Endothelial cell of umbilical vein (primary cell): Measurements from ENCODE around the gene ENOSF1. TPM values are rescaled to one million over a fixed set of nuclear protein-coding genes. Genes with fewer than 3 reads are reported as not detected.

Experiments used
- BruUV-seq: library from RNA; stranded (reverse); fragments of 400-500 nt; replicated peaks from 2 replicates; lab custom pipeline; 2021; lab: Mats Ljungman, UMichigan
- CTCF ChIA-PET: fragments of 300-600, 350-600 bp; sonication (Branson Sonifier 250); formaldehyde crosslinking; loops from one replicate; lab custom pipeline; 2021; ENCODE audit warnings: antibody characterized with exemption, inconsistent platforms; lab: Charles Lee
- POLR2A ChIA-PET: fragments of 300-600, 350-600 bp; sonication (Branson Sonifier 250); formaldehyde crosslinking; loops from one replicate; lab custom pipeline; 2021; ENCODE audit warnings: antibody characterized with exemption, inconsistent platforms; lab: Charles Lee
- DNase-seq: peaks from one replicate; pipeline ENCODE4 v3.0.0-alpha.2; 2011; ENCODE audit warnings: low read depth, low spot score
- FAIRE-seq: peaks from 2 replicates; lab custom pipeline; 2011; peaks lifted over from hg19 to GRCh38; lab: Jason Lieb, UNC
- H2AFZ ChIP-seq: 2 replicates; pipeline ENCODE4 v1.6.0; 2012; ENCODE audit warnings: low read depth, low read length, control low read depth, inconsistent platforms
- H3K27ac ChIP-seq: 2 replicates; pipeline ENCODE4 v1.5.1; 2011; ENCODE audit warnings: low read depth, mild to moderate bottlenecking, control low read depth, low read length, moderate library complexity; ENCODE audit not compliant: insufficient read depth
- H3K27me3 ChIP-seq, 2 experiments: 2 replicates each; pipeline versions ENCODE4 v1.6.0 to v1.6.1; 2011; ENCODE audit warnings: low read length in 2 of 2, mixed read lengths in 1 of 2; ENCODE audit not compliant: control insufficient read depth in 2 of 2, insufficient read depth in 2 of 2
- H3K36me3 ChIP-seq, 2 experiments: 2 replicates in 1 of 2; 3 replicates in 1 of 2; pipeline ENCODE4 v1.5.1; 2011; ENCODE audit warnings: low read length in 2 of 2, mild to moderate bottlenecking in 1 of 2, moderate library complexity in 1 of 2; ENCODE audit not compliant: control insufficient read depth in 2 of 2, insufficient read depth in 2 of 2; ENCODE audit errors: extremely low read depth in 1 of 2
- H3K4me1 ChIP-seq: 3 replicates; pipeline ENCODE4 v1.5.1; 2011; ENCODE audit warnings: mild to moderate bottlenecking, low read length; ENCODE audit not compliant: control insufficient read depth, insufficient read depth; ENCODE audit errors: extremely low read depth
- H3K4me2 ChIP-seq: 2 replicates; pipeline ENCODE4 v1.6.1; 2011; ENCODE audit warnings: low read length, control low read depth, mixed read lengths; ENCODE audit not compliant: insufficient read depth
- H3K4me3 ChIP-seq, 3 experiments: fragments of 200-600 bp in 1 of 3; sonication (generic), shearing (Covaris generic) in 1 of 3; replicated peaks in 1 of 3; 2 replicates each; pipeline ENCODE4 v1.5.1; 2011 to 2016; ENCODE audit warnings: control low read depth in 3 of 3, low read length in 3 of 3, mild to moderate bottlenecking in 2 of 3, inconsistent platforms in 1 of 3, low read depth in 1 of 3, moderate library complexity in 1 of 3; ENCODE audit not compliant: insufficient read depth in 1 of 3
- H3K79me2 ChIP-seq: 2 replicates; pipeline ENCODE4 v1.6.0; 2012; ENCODE audit warnings: low read length, inconsistent platforms; ENCODE audit not compliant: control insufficient read depth, insufficient read depth
- H3K9ac ChIP-seq: replicated peaks from 2 replicates; pipeline ENCODE3; 2011; ENCODE audit warnings: low read length, control low read depth; ENCODE audit not compliant: insufficient read depth; ENCODE audit errors: extremely low read depth
- H3K9me1 ChIP-seq: replicated peaks from 3 replicates; pipeline ENCODE4 v1.6.0; 2011; ENCODE audit warnings: mild to moderate bottlenecking, low read length; ENCODE audit not compliant: control insufficient read depth, insufficient read depth; ENCODE audit errors: extremely low read depth
- H3K9me3 ChIP-seq: replicated peaks from 2 replicates; pipeline ENCODE4 v1.5.1; 2012; ENCODE audit warnings: low read length, inconsistent platforms; ENCODE audit not compliant: control insufficient read depth, insufficient read depth
- H4K20me1 ChIP-seq: replicated peaks from 2 replicates; pipeline ENCODE3; 2011; ENCODE audit warnings: mild to moderate bottlenecking, low read length; ENCODE audit not compliant: control insufficient read depth, insufficient read depth; ENCODE audit errors: extremely low read depth
- EZH2 ChIP-seq: IDR thresholded peaks from 2 replicates; pipeline ENCODE4 v1.6.1; 2012; ENCODE audit warnings: borderline replicate concordance, low read depth, mild to moderate bottlenecking, moderate library complexity, low read length, inconsistent platforms; ENCODE audit not compliant: severe bottlenecking
- FOS ChIP-seq: IDR thresholded peaks from 2 replicates; pipeline ENCODE4 v1.6.1; 2011; ENCODE audit warnings: mild to moderate bottlenecking, low read length, moderate library complexity, borderline replicate concordance; ENCODE audit not compliant: insufficient read depth
- GATA2 ChIP-seq: IDR thresholded peaks from 2 replicates; pipeline ENCODE4 v1.7.0; 2011; ENCODE audit warnings: low read depth, mild to moderate bottlenecking, moderate library complexity, mixed read lengths, low read length; ENCODE audit not compliant: insufficient read length, insufficient read depth
- JUN ChIP-seq: IDR thresholded peaks from 2 replicates; pipeline ENCODE4 v1.6.1; 2011; ENCODE audit warnings: borderline replicate concordance, low read depth; ENCODE audit not compliant: insufficient read length, insufficient read depth
- MYC ChIP-seq: IDR thresholded peaks from one replicate; pipeline ENCODE4 v1.6.1; 2011; ENCODE audit warnings: mild to moderate bottlenecking, low read depth, low read length
- POLR2A ChIP-seq: IDR thresholded peaks from 2 replicates; pipeline ENCODE4 v1.6.1; 2012; ENCODE audit warnings: low read depth, mild to moderate bottlenecking, control low read depth, low read length
- POLR2AphosphoS5 ChIP-seq: IDR thresholded peaks from 2 replicates; pipeline ENCODE4 v1.6.1; 2012; ENCODE audit warnings: low read depth, mild to moderate bottlenecking, control low read depth, low read length, moderate library complexity; ENCODE audit not compliant: insufficient read depth
- dilution Hi-C: fragments of 300-500 bp; cut with MboI; formaldehyde crosslinking; loops from one replicate; pipeline ENCODE4 v1.15.0; 2019; ENCODE audit warnings: low sequenced_read_pairs; ENCODE audit not compliant: extremely low pct_ligation_motif_present
- intact Hi-C: fragments of 100-400 bp; cut with micrococcal nuclease; formaldehyde crosslinking; loops from one replicate; pipeline ENCODE4 v1.10.0; 2022
- polyA plus RNA-seq, 4 experiments: library from polyadenylated mRNA; depleted of rRNA in 3 of 4; stranded (reverse) in 3 of 4; unstranded in 1 of 4; fragments of >200 nt; gene quantifications; 2 replicates each; pipeline versions ENCODE4 v1.2.1 to v1.2.3, GENCODE V29; 2011 to 2012; ENCODE audit warnings: missing spikeins in 1 of 4
- total RNA-seq: library from RNA; stranded (reverse); gene quantifications from 2 replicates; pipeline ENCODE4 v1.2.3, GENCODE V29; 2021
- TF ChIP-seq, protein P1 (sequence below), 2 donors: IDR thresholded peaks; 1 replicate in 1 of 2; 2 replicates in 1 of 2; pipeline ENCODE4 v1.5.1; 2011; ENCODE audit warnings: low read length in 2 of 2, mild to moderate bottlenecking in 2 of 2, moderate library complexity in 2 of 2, control low read depth in 1 of 2, inconsistent platforms in 1 of 2, low read depth in 1 of 2; ENCODE audit not compliant: insufficient read depth in 1 of 2; ENCODE audit errors: extremely low read depth in 1 of 2
- TF ChIP-seq, protein P2 (sequence below): IDR thresholded peaks from 2 replicates; pipeline ENCODE4 v1.6.1; 2011; ENCODE audit not compliant: insufficient read depth, insufficient read length

ENOSF1 gene
- total and polyA plus RNA-seq, 2 donors (not counting 3 experiments of a cell fraction or from before 2014, with no cell fraction given) = 19.5 to 50.5 TPM

DNA sequence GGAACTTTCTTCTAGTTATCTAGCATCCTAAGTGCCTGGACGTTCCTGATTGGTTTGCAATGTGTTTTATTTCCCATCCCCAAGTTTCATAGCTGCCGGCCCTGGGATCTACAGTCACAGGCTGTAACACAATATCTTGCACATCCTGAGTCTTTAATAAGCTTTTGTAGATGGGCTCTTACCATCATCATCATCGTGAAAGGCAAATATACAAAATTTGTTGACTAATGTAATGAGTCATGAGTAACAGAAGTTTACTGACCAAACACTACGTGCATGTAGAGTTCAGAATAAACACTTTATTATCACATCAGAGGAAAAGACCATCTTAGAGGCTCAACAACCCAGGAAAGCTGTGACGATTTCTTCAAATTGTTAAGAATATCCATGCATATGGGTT is 63.1 kb downstream of the ENOSF1 start:
- no peaks in the 10 kb centered on the region for H4K20me1 ChIP-seq
- no peak overlapping the region for H3K4me2 ChIP-seq
- no peak overlapping the region for H2AFZ ChIP-seq
- H3K9me1 ChIP-seq = no peaks in the 10 kb centered on the region
- no peak for TF ChIP-seq FOS
- no peak for TF ChIP-seq GATA2
- TF ChIP-seq, protein P1, sequence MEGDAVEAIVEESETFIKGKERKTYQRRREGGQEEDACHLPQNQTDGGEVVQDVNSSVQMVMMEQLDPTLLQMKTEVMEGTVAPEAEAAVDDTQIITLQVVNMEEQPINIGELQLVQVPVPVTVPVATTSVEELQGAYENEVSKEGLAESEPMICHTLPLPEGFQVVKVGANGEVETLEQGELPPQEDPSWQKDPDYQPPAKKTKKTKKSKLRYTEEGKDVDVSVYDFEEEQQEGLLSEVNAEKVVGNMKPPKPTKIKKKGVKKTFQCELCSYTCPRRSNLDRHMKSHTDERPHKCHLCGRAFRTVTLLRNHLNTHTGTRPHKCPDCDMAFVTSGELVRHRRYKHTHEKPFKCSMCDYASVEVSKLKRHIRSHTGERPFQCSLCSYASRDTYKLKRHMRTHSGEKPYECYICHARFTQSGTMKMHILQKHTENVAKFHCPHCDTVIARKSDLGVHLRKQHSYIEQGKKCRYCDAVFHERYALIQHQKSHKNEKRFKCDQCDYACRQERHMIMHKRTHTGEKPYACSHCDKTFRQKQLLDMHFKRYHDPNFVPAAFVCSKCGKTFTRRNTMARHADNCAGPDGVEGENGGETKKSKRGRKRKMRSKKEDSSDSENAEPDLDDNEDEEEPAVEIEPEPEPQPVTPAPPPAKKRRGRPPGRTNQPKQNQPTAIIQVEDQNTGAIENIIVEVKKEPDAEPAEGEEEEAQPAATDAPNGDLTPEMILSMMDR (IDR thresholded peaks at IDR 0.05; ENCODE audit: extremely low read depth in 1 of 2, insufficient read depth in 1 of 2, low read depth in 1 of 2, low read length in 2 of 2) = no peak
- TF ChIP-seq MYC = no peak
- no peak for TF ChIP-seq POLR2AphosphoS5
- no peak for TF ChIP-seq JUN
- no peak for TF ChIP-seq EZH2
- TF ChIP-seq, protein P2, sequence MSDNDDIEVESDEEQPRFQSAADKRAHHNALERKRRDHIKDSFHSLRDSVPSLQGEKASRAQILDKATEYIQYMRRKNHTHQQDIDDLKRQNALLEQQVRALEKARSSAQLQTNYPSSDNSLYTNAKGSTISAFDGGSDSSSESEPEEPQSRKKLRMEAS = no peak
- no peak for TF ChIP-seq POLR2A
- no peak for FAIRE-seq
- ChIA-PET CTCF (interaction anchor here (0.9 to 1.3 kb wide), 2 partner anchors 25 to 190 kb away, joined by 3 to 4 read pairs; no protein-coding TSS in a partner anchor), POLR2A (no interaction called here)
- dilution Hi-C loops (no loop called here), intact Hi-C loops (no loop called here)
- H3K9me3 ChIP-seq = no peaks in the 10 kb centered on the region
- no peak overlapping the region for H3K4me3 ChIP-seq
- no peak overlapping the region for H3K27ac ChIP-seq
- H3K36me3 ChIP-seq = no peaks in the 10 kb centered on the region
- no peaks in the 10 kb centered on the region for H3K4me1 ChIP-seq
- no peak overlapping the region for H3K9ac ChIP-seq
- no peaks in the 10 kb centered on the region for H3K27me3 ChIP-seq
- no TSS peak for BruUV-seq
- no peak for DNase-seq
- no peaks in the 10 kb centered on the region for H3K79me2 ChIP-seq
